ENCODE results near the gene GPR65.

GPR65 gene

DNA sequence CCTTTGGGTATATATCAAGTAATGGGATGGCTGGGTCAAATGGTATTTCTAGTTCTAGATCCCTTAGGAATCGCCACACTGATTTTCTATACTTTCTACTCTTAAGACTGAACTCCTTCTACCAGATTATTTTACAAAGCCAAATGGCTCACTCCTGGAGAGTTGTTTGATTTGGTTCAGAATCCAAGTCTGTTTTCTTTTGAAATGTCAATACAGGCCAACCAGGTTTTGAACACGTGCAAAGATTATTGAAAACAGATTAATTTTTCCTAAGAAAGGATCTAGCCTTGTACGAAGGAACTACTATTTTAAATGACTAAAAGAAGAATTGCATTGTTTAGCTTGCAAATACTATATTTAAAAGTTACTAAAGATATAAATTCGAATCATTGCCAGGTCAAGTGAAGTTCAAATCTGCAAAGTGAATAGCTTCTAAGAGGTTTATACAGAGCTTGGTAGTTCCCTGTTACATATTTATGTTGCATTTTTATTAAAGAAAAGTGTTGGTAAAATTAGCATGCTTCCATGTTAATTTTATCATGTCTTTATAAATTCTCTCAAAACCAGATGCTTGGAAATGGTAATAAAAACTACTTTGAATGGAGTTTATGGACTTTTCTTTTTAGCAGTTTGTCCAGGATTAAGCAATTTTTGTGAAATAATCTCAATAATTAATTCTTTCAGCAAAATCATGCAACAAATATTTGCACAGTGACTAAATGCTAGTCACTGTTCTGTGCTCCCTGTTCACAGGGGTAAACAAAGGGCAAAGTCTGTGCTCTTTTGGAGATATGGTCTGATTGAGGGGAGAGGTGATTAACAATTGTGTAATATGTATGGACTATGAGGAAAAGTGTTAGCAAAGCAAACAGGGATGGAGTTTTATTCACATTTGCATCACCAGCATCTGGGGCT lies 38.9 kb downstream of the GPR65 start:
- DNase-seq: no peak

DNA sequence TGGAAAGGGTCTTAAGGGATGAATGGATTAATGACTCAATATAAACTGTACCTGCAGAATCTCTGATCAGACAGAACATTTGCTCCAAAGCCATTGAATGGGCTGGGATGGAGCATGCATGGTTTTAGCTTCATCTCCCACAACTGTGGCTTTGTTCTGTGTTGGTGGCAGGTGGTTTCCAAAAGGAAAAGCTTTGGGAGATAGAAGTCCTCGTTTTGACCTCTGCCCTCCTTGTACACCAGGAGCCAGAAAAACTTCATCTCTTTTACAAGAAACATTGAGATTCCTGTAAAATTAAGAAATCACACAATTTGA lies 39.5 kb downstream of the GPR65 start:
- no peak for DNase-seq

DNA sequence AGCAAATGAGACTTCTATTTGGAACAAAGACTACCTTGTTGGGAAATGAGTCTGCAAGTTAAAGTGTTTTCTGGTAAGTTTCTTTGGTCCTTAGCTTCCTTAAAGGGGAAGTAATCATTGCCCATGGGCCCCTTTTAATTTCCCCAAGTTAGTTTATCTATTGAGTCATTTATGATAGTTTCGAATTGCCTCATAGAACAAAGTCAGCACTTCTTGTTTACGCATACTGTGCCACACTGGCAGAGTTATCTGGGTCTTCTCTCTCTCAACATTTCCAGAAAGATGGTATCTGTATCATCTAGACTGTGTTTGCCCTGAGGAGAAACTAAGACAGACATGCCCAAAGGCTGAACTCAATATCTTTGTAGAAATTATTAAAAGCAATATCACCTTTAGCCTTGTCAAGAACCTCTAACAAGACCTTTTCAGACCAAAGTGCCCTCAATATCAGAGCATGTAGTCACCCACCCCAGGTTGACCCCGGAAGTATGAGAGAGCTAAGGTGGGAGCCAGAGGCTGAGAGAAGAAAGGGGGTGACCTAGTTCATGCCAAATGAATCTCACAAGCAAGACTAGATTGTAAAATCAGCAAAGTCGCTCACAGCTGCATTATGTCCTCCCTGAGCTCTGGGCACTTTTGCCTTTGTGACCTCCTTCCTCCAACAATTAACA lies 40.0 kb downstream of the GPR65 start:
- DNase-seq: no peak

DNA sequence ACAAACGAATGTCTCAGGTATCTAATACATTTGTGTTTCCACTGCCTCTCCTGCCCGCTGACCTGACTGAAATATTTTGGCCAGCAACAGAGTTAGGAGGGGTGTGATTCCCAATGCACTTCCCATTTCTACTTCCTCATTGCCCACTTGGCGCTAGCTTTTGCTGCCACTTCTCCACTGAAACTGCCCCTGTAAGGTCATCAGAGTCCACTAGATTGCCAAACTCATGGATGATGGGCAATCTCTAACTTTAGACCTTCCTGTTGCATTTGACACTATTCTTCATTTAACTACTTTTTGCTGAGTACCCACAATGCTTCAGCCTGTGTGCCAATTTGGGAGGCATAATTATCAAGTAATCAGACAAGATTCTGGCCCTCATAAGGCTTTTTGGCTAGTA lies 40.8 kb downstream of the GPR65 start:
- no peak for DNase-seq

DNA sequence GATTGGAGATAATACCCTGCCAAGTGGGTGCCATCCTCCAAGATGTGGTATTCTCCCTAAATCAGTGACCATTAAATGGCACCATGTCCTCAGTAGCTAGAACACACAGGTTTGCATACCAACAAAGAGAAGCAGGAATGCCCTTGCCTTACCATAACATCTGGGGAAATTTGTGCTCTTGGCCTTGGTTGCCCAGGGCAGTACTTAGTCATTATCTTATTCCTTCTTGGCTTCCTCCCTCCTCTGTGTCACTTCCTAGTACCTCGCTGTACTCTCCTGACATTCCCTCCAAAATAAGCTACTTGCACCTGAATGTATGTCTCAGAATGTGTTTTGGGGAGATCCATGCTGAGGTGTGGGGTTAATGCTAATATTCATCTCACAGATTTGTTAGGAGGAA lies 43.4 kb downstream of the GPR65 start:
- DNase-seq: no peak

DNA sequence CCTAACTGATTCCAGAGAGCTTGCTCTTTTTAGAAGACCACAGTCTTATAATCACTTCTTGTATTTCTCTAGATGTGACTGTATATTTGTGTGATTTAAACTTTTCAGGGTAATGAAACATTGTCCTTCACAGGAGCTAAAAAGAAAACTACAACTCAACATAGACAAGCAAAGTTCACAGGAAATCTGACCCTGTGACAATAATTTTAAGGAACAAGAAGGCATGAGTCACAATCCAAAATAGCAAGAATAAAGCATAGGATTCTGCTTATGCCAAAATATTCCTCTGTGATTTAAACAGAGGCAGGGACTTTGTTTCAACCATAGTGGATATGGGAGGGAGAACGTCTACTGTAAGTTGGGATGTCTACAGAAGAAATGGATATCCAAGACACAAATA lies 44.3 kb downstream of the GPR65 start:
- no peak for DNase-seq

DNA sequence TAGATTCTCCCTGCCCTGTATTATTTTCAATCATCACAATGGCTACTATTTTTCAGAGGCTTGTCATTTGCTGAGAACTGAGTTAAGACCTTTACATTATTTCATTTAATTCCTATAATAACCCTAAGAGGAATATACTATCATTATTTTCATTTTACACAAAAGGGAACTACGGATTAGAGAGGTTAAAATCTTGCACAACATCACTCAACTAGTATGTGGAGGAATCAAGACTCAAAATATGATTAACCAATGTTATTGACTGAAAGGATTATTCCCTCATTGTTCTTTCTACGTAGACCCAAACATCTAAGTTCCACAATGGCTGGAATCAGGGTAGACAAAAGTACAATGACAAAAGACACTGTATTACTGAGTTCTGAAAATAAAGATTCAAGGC lies 45.0 kb downstream of the GPR65 start:
- DNase-seq: no peak

DNA sequence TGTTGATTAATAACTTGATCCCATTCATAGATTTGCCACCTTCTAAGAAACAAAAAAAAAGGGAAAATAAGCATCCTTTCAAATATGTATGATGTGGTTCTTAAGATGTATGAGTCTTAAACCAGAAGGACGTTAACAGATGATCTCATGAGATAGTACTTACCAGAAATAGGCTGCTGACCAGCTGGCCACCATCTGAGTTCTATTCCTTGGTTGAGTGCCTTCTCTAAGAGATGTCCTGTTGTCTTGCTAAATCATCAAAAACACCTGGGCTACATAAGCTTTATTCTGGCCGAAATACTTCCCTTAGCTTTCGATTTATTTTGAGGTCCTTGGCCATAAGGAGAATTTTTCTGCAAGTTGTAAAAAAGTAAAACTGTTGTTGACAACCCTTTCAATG lies 55.6 kb downstream of the GPR65 start:
- no peak for DNase-seq

DNA sequence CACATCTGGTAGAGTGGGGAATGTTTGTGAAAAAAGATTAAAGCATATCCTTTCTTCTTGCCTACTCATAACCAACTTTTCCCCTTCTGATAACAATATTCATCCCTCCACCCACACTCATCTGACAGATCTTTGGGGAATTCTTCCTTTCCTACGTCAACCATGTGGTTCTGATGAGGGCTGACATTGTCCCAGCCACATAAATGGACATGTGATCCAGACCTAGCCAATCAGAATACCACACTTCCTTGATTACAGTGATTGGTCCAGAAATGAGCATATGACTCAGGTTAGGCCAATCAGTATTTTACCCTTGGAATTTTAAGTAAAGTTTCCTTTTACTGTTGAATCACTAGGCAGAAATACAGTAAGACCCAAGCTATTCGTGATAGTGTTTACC lies 58.9 kb downstream of the GPR65 start:
- DNase-seq: no peak
